PC-3 (cell line): ENCODE data around the gene EFCAB6. TPM values are rescaled to one million over a fixed set of nuclear protein-coding genes. Genes with fewer than 3 reads are reported as not detected.

Experiments
- ATAC-seq: fragments of 200-7000 bp; cut with Tn5 transposase; 2 replicates; pipeline ENCODE4 v1.9.1; 2020; ENCODE audit warnings: mild to moderate bottlenecking, moderate library complexity
- BruUV-seq: library from RNA; stranded (reverse); fragments of 400-500 nt; replicated peaks from 2 replicates; lab custom pipeline; 2021; lab: Mats Ljungman, UMichigan
- CTCF ChIA-PET: fragments of 300-600 bp; sonication (Branson Sonifier 250); formaldehyde crosslinking; loops from one replicate; lab custom pipeline; 2022; ENCODE audit warnings: antibody characterized with exemption; lab: Charles Lee
- POLR2A ChIA-PET: fragments of 300-600 bp; sonication (Branson Sonifier 250); formaldehyde crosslinking; loops from one replicate; lab custom pipeline; 2022; ENCODE audit warnings: antibody characterized with exemption; ENCODE audit not compliant: unreplicated experiment; lab: Charles Lee
- DNase-seq: peaks from one replicate; pipeline ENCODE4 v3.0.0-alpha.2; 2015
- H2AFZ ChIP-seq: fragments of 300-600 bp; sonication (generic); 2 replicates; pipeline ENCODE4 v1.6.0; 2016; ENCODE audit warnings: antibody characterized with exemption, low read length
- H3F3A ChIP-seq: fragments of 300-600 bp; sonication (generic); one replicate; pipeline ENCODE4 v1.6.0; 2017; ENCODE audit warnings: antibody characterized with exemption, low read length, control low read depth, mild to moderate bottlenecking; ENCODE audit not compliant: unreplicated experiment
- H3K27ac ChIP-seq: fragments of 300-600 bp; sonication (generic); 2 replicates; pipeline ENCODE4 v1.5.1; 2016; ENCODE audit warnings: mild to moderate bottlenecking, low read length
- H3K27me3 ChIP-seq: fragments of 300-600 bp; sonication (generic); 2 replicates; pipeline ENCODE4 v1.6.1; 2016; ENCODE audit warnings: low read length, mixed read lengths
- H3K36me3 ChIP-seq: fragments of 300-600 bp; sonication (generic); 2 replicates; pipeline ENCODE4 v1.6.1; 2016; ENCODE audit warnings: low read depth, mixed run types, low read length, mixed read lengths
- H3K4me1 ChIP-seq: fragments of 300-600 bp; sonication (generic); 2 replicates; pipeline ENCODE4 v1.5.1; 2016; ENCODE audit warnings: low read length; ENCODE audit not compliant: insufficient read depth
- H3K4me2 ChIP-seq: fragments of 300-600 bp; sonication (generic); 2 replicates; pipeline ENCODE4 v1.6.0; 2016; ENCODE audit warnings: low read length
- H3K4me3 ChIP-seq: fragments of 300-600 bp; sonication (generic); 2 replicates; pipeline ENCODE4 v1.5.1; 2016; ENCODE audit warnings: mild to moderate bottlenecking, low read length, mixed read lengths
- H3K79me2 ChIP-seq: fragments of 300-600 bp; sonication (generic); 2 replicates; pipeline ENCODE4 v1.6.1; 2017; ENCODE audit warnings: low read length, mixed read lengths
- H3K9ac ChIP-seq: fragments of 300-600 bp; sonication (generic); 2 replicates; pipeline ENCODE4 v1.6.0; 2016; ENCODE audit warnings: mild to moderate bottlenecking, low read length
- H3K9me2 ChIP-seq: fragments of 300-600 bp; sonication (generic); replicated peaks from 2 replicates; pipeline ENCODE4 v1.6.1; 2016; ENCODE audit warnings: mixed run types, low read length, mixed read lengths
- H3K9me3 ChIP-seq: fragments of 300-600 bp; sonication (generic); 2 replicates; pipeline ENCODE4 v1.6.1; 2016; ENCODE audit warnings: low read length, mixed read lengths
- H4K20me1 ChIP-seq: fragments of 300-600 bp; sonication (generic); 2 replicates; pipeline ENCODE4 v1.6.1; 2016; ENCODE audit warnings: low read length, mixed read lengths
- CTCF ChIP-seq: fragments of 300-600 bp; sonication (generic); conservative IDR thresholded peaks from 2 replicates; pipeline ENCODE4 v1.5.1; 2017; ENCODE audit warnings: antibody characterized with exemption, low read depth, mild to moderate bottlenecking, low read length
- EZH2 ChIP-seq: fragments of 300-600 bp; sonication (generic); IDR thresholded peaks from one replicate; pipeline ENCODE4 v1.6.1; 2017; ENCODE audit warnings: antibody characterized with exemption, mild to moderate bottlenecking, low read length; ENCODE audit not compliant: unreplicated experiment
- EZH2phosphoT487 ChIP-seq: fragments of 300-600 bp; sonication (generic); IDR thresholded peaks from 2 replicates; pipeline ENCODE4 v1.6.1; 2018; ENCODE audit warnings: mild to moderate bottlenecking, antibody characterized with exemption, low read length, borderline replicate concordance
- intact Hi-C: fragments of 100-400 bp; cut with micrococcal nuclease; formaldehyde crosslinking; loops from 2 replicates; pipeline ENCODE4 v1.9.0; 2023
- total RNA-seq: library from RNA; depleted of rRNA; stranded (reverse); fragments of >200 nt; gene quantifications from 2 replicates; pipeline ENCODE4 v1.2.3, GENCODE V29; 2014

EFCAB6 gene
- total RNA-seq, 1 experiment from 2014 or later: 0.07 TPM

DNA sequence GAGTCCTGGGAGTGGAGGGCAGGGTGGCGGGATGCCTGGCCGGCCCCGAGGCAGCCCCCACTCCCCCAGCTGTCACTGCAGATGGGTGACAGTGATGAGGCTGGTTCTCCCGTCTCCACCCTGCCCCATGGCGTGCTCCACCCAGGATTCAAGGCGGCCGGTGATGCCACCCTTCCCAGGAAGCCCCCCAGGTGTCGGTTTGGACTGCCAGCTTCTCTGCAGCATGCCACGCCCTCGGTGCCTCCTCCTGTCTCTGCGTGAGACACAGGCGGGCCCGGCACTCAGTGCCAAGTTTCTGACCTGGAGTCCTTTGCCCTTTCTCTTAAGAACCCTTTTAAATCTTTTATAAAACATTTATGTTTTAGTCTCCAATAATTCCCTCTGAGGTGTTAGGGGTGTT is 328.8 kb downstream of the EFCAB6 start:
- CTCF ChIA-PET: no interaction called here

GRCh38 chr22:43482318-43482625 is 329.8 kb downstream of the EFCAB6 start:
- H4K20me1 ChIP-seq: no peaks in the 10 kb centered on the region
- H3K79me2 ChIP-seq: no peaks in the 10 kb centered on the region
- no peaks in the 10 kb centered on the region for H3K4me1 ChIP-seq
- no peaks in the 10 kb centered on the region for H3K9me3 ChIP-seq
- no peaks in the 10 kb centered on the region for H3K27me3 ChIP-seq
- no peak overlapping the region for H3K9ac ChIP-seq
- CTCF ChIA-PET: no interaction called here
- POLR2A ChIA-PET: no interaction called here
- H3K27ac ChIP-seq: no peak overlapping the region
- H3K9me2 ChIP-seq: no peaks in the 10 kb centered on the region
- no peaks in the 10 kb centered on the region for H3F3A ChIP-seq
- no peak overlapping the region for H3K4me3 ChIP-seq
- no peak for DNase-seq
- H3K36me3 ChIP-seq: no peaks in the 10 kb centered on the region
- H3K4me2 ChIP-seq: no peak overlapping the region
- H2AFZ ChIP-seq: no peak overlapping the region
- intact Hi-C loops: no loop called here
- no TSS peak for BruUV-seq
- no peak for TF ChIP-seq EZH2phosphoT487
- no peak for TF ChIP-seq EZH2
- no peak for ATAC-seq

More for the DNA sequence above, 328.8 kb downstream of the EFCAB6 start:
- TF ChIP-seq CTCF: no peak
- no peak for TF ChIP-seq EZH2phosphoT487
- TF ChIP-seq EZH2: no peak
- ATAC-seq (no peak), DNase-seq (no peak)
- no peak overlapping the region for H3K27ac ChIP-seq
- no peak overlapping the region for H3K4me2 ChIP-seq
- POLR2A ChIA-PET: no interaction called here
- no peaks in the 10 kb centered on the region for H3K4me1 ChIP-seq
- no peaks in the 10 kb centered on the region for H3K36me3 ChIP-seq
- no peak overlapping the region for H2AFZ ChIP-seq
- H3K27me3 ChIP-seq: no peaks in the 10 kb centered on the region
- H3K9ac ChIP-seq: no peak overlapping the region
- no peak overlapping the region for H3K4me3 ChIP-seq
- H4K20me1 ChIP-seq: no peaks in the 10 kb centered on the region
- no peaks in the 10 kb centered on the region for H3F3A ChIP-seq
- H3K9me3 ChIP-seq: no peaks in the 10 kb centered on the region
- intact Hi-C loops: no loop called here
- BruUV-seq: no TSS peak
- H3K79me2 ChIP-seq: no peaks in the 10 kb centered on the region
- H3K9me2 ChIP-seq: no peaks in the 10 kb centered on the region

DNA sequence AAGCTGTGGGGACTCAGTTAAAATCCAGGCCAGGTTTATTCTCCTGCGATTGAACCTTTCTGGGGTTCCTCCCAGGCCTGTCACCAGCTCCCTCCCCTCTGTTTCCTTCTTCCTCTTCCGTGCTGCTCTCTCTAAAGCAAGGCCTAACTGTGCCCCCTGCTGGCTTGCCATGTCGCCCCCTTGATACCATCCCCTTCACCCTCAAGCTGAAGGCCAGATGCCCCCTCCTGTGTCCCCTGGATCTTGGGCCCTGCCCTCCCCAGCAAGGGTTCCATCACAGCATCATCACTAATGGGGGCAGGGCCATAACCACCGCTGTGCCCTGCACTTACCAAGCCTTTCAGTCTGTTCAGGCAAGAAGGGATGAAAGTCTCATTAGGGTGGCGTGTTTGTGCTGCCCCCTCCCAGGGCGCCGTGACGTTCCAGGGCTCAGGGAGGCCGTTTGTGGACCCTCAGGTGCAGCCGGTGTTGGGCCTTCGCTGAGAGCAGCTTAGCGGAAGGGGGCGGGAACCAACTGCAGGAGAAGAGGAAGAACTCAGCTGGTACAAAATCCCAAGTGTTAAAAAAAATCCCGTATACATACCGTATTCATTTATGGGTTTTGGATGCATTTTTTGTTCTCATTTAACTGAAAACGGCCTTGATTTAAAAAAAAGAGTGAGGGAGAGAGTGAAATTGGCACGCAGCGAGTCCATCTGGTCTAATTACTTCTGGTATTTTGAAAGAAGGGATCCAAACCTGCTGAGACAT is 330.4 kb downstream of the EFCAB6 start:
- H3K9me2 ChIP-seq: no peaks in the 10 kb centered on the region

More for the DNA sequence above, 330.4 kb downstream of the EFCAB6 start:
- no peak for DNase-seq
- H3K4me2 ChIP-seq: no peak overlapping the region
- H3K9ac ChIP-seq: no peak overlapping the region
- ChIA-PET POLR2A (no interaction called here), CTCF (no interaction called here)
- no peak overlapping the region for H2AFZ ChIP-seq
- no peaks in the 10 kb centered on the region for H3K27me3 ChIP-seq
- no TSS peak for BruUV-seq
- no peak for TF ChIP-seq EZH2
- peak; percentile 25; the same call in 1 of the 2 replicates for TF ChIP-seq CTCF
- no peaks in the 10 kb centered on the region for H3K36me3 ChIP-seq
- no peak overlapping the region for H3K4me3 ChIP-seq
- no peak for ATAC-seq
- H3K9me3 ChIP-seq: no peaks in the 10 kb centered on the region
- H4K20me1 ChIP-seq: no peaks in the 10 kb centered on the region
- intact Hi-C loops: no loop called here
- no peaks in the 10 kb centered on the region for H3K4me1 ChIP-seq
- H3K27ac ChIP-seq: no peak overlapping the region
- no peaks in the 10 kb centered on the region for H3F3A ChIP-seq
- no peaks in the 10 kb centered on the region for H3K79me2 ChIP-seq
